Naive thymus-derived CD8-positive, alpha-beta T cell (primary cell): ENCODE measurements around the gene CRB1. TPM values are rescaled to one million over a fixed set of nuclear protein-coding genes. Genes with fewer than 3 reads are reported as not detected.

Source experiments
- ATAC-seq, 2 donors: fragments of 150-1000 bp; cut with Tn5 transposase in 1 of 2; sonication (Bioruptor Pico), chemical (Tn5 transposase) in 1 of 2; 1 replicate in 1 of 2; 2 replicates in 1 of 2; pipeline ENCODE4 v1.10.0; 2021; ENCODE audit warnings: mild to moderate bottlenecking in 2 of 2, moderate library complexity in 2 of 2
- POLR2A ChIA-PET: fragments of 350-600 bp; sonication (Branson Sonifier 250); formaldehyde crosslinking; loops from one replicate; lab custom pipeline; 2021; ENCODE audit warnings: antibody characterized with exemption; lab: Charles Lee
- DNase-seq, 10 donors: peaks; one replicate each; pipeline versions ENCODE4 v3.0.0 to v3.0.0-alpha.2; 2020 to 2022
- H3K27ac Mint-ChIP-seq, 10 donors: one replicate each; pipeline ENCODE4 v1.8.0; 2020 to 2022; ENCODE audit warnings: mild to moderate bottlenecking in 10 of 10, mixed read lengths in 10 of 10, moderate library complexity in 4 of 10, inconsistent platforms in 1 of 10
- H3K27me3 Mint-ChIP-seq, 5 donors: one replicate each; pipeline ENCODE4 v1.8.0; 2021 to 2022; ENCODE audit warnings: mixed read lengths in 5 of 5
- H3K36me3 Mint-ChIP-seq, 3 donors: one replicate each; pipeline ENCODE4 v1.8.0; 2020 to 2022; ENCODE audit warnings: mixed read lengths in 3 of 3, mild to moderate bottlenecking in 2 of 3, inconsistent platforms in 1 of 3
- H3K4me1 Mint-ChIP-seq, 4 donors: one replicate each; pipeline ENCODE4 v1.8.0; 2021 to 2022; ENCODE audit warnings: mixed read lengths in 4 of 4
- H3K4me3 Mint-ChIP-seq, 10 donors: one replicate each; pipeline ENCODE4 v1.8.0; 2020 to 2022; ENCODE audit warnings: mild to moderate bottlenecking in 10 of 10, mixed read lengths in 10 of 10, moderate library complexity in 6 of 10, inconsistent platforms in 1 of 10
- H3K9me3 Mint-ChIP-seq, 9 donors: one replicate each; pipeline ENCODE4 v1.8.0; 2020 to 2022; ENCODE audit warnings: mixed read lengths in 9 of 9, mild to moderate bottlenecking in 3 of 9, inconsistent platforms in 1 of 9, moderate library complexity in 1 of 9
- polyA plus RNA-seq, 3 donors: library from polyadenylated mRNA; unstranded; fragments of 300-500 nt; fragmentation: Illumina TruSeq; gene quantifications; one replicate each; pipeline ENCODE4 v1.2.3, GENCODE V29; 2021
- total RNA-seq, 8 experiments: library from RNA in 2 of 8; stranded (reverse) in 2 of 8; gene quantifications; one replicate each; pipeline ENCODE4 v1.2.3 and lab custom pipeline; 2021 to 2026

CRB1 gene
- total and polyA plus RNA-seq, 5 experiments from 2014 or later = 0.20 to 0.69 (median 0.48) TPM; not detected in 1

DNA sequence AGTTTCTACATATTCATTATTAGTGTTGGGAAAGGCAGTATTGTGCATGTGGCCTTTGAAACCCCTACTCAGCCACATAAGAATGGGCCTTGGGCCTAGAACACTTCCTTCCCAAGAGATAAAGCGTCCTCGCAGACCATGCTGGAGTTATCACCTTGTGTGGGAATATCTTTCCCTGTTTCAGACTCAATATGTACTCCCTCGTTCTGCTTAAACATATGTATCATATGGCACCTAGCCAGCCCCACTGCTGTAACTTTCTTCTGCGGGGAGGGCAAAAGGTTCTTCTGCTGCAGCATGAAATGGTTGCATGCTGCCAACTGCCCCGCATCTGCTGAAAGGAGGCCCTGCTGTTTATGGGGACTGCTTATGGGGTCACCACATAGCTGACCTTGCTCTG is 92.0 kb downstream of the CRB1 start:
- no peak overlapping the region for H3K27ac Mint-ChIP-seq
- peaks cover 0 to 4% (median 0%) of the 10 kb centered on the region in 5 donors for H3K27me3 Mint-ChIP-seq
- DNase-seq = no peak
- H3K36me3 Mint-ChIP-seq = no peaks in the 10 kb centered on the region
- POLR2A ChIA-PET = no interaction called here
- no peaks in the 10 kb centered on the region for H3K4me1 Mint-ChIP-seq
- no peak for ATAC-seq
- no peak overlapping the region for H3K4me3 Mint-ChIP-seq
- no peaks in the 10 kb centered on the region for H3K9me3 Mint-ChIP-seq

DNA sequence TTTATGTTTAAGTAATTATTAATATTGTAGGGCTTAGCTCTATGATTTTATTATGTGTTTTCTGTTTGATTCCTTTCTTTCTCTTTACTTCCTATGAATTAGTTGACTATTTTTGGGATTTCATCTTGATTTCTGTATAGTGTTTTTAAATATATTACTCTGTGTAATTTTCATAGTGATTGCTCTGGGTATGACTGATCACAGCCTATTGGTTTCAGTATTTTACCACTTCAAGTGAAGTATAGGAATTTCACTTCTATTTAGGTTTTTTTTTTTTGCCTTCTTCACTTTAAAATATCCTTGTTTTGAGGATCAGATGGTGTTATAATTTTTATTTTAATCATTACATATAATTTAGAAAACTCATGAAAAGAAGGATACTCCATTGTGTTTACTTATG is 94.8 kb downstream of the CRB1 start:
- no peak overlapping the region for H3K4me3 Mint-ChIP-seq
- no peak for DNase-seq
- no peak overlapping the region for H3K27ac Mint-ChIP-seq
- no peaks in the 10 kb centered on the region for H3K9me3 Mint-ChIP-seq
- ATAC-seq = no peak
- H3K4me1 Mint-ChIP-seq = no peaks in the 10 kb centered on the region
- POLR2A ChIA-PET = no interaction called here
- no peaks in the 10 kb centered on the region for H3K36me3 Mint-ChIP-seq
- peaks cover 0 to 4% (median 0%) of the 10 kb centered on the region in 5 donors for H3K27me3 Mint-ChIP-seq

DNA sequence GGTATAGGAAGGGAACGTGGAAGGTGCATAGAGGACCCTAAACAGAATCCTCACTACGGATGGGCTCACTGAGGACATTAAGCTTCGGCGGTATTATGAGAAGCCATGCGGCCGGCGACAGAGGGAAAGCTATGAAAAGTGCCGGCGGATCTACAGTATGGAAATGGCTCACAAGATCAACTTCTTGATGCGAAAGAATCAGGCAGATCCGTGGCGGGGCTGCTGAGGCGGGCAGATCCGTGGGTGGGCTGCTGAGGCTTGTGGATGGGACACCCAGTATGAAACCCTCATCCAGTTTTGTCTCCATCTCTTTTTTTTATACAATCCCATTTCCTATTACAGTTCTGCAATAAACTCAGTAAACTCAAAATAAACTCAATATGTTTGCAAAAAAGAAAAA is 95.8 kb downstream of the CRB1 start:
- ATAC-seq (no peak), DNase-seq (no peak)
- H3K4me3 Mint-ChIP-seq = no peak overlapping the region

DNA sequence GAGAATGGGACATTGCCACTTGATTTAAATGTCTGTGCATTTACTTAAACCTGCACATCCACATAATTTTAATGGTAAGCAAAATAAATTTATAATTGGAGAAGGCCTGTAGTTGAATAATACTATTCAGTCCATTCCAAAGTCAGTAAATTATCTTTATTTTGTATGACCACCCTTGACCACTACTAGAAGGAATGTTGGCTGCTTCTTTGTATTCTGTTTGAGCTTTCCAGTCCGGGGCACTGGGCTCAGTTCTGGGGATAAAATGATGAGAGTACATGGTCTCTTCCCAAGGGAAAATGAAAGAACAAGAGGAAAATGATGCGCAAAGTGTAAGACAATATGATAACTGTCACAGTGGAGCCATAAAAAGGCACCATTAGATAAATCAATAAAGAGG is 98.9 kb downstream of the CRB1 start:
- no peak overlapping the region for H3K4me3 Mint-ChIP-seq

More for the DNA sequence above, 95.8 kb downstream of the CRB1 start:
- no peaks in the 10 kb centered on the region for H3K9me3 Mint-ChIP-seq
- no peak overlapping the region for H3K27ac Mint-ChIP-seq
- peaks cover 0 to 4% (median 0%) of the 10 kb centered on the region in 5 donors for H3K27me3 Mint-ChIP-seq
- no peaks in the 10 kb centered on the region for H3K4me1 Mint-ChIP-seq
- POLR2A ChIA-PET = no interaction called here
- H3K36me3 Mint-ChIP-seq = no peaks in the 10 kb centered on the region

DNA sequence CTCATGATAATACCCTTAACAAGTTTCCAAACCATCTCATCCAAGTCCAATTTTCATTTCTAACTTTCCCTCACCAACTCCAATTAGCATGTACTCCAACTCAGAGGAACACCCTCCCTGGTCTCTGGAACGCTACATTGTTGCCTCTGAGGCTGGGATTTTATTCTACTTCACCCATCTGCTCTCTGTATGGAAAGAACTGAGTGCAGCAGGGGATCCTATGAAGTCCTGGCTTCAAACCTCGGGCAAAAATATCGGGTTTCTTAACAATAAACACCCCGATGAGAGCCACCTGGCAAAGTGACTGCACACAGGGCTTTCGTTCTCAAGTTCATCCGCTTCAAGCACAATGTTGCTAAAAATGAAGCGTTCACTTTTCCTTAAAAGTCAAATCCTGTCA is 99.6 kb downstream of the CRB1 start:
- H3K27ac Mint-ChIP-seq = no peak overlapping the region
- POLR2A ChIA-PET = no interaction called here
- H3K27me3 Mint-ChIP-seq = peaks cover 0 to 17% (median 1%) of the 10 kb centered on the region in 5 donors
- ATAC-seq = no peak
- no peaks in the 10 kb centered on the region for H3K36me3 Mint-ChIP-seq
- no peak for DNase-seq
- no peaks in the 10 kb centered on the region for H3K9me3 Mint-ChIP-seq
- H3K4me3 Mint-ChIP-seq = no peak overlapping the region
- peaks cover 0 to 1% (median 0%) of the 10 kb centered on the region in 4 donors for H3K4me1 Mint-ChIP-seq

More for the DNA sequence above, 98.9 kb downstream of the CRB1 start:
- ATAC-seq (no peak), DNase-seq (no peak)
- Mint-ChIP-seq H3K4me1 (peaks cover 0 to 1% (median 0%) of the 10 kb centered on the region in 4 donors), H3K36me3 (no peaks in the 10 kb centered on the region), H3K27ac (no peak overlapping the region), H3K27me3 (peaks cover 0 to 17% (median 1%) of the 10 kb centered on the region in 5 donors), H3K9me3 (no peaks in the 10 kb centered on the region)
- POLR2A ChIA-PET = no interaction called here

DNA sequence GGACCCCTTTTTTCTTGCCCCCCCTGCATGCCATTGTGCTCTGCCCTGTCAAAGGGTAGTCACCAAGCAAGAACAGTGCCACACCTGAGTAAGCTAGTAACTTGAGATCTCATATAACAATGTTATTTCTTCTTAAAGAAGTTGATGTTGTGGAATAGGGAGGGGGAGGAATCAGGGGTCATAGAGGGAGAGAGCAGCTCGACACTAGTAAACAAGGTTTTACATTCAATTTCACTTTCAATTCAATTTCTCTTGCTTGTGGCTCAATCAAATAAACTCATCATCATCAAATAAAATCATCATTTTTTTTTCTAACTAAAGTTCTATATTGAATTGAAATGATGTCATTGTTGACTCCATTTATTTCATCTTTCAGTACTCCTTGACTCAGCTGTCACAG is 106.4 kb downstream of the CRB1 start:
- no peak overlapping the region for H3K27ac Mint-ChIP-seq
- peaks cover 0 to 13% (median 0%) of the 10 kb centered on the region in 5 donors for H3K27me3 Mint-ChIP-seq
- peaks cover 0 to 2% (median 2%) of the 10 kb centered on the region in 4 donors for H3K4me1 Mint-ChIP-seq
- POLR2A ChIA-PET = no interaction called here
- DNase-seq (peak in 1 of 10 donors; percentile 8), ATAC-seq (no peak)
- no peaks in the 10 kb centered on the region for H3K9me3 Mint-ChIP-seq
- no peaks in the 10 kb centered on the region for H3K36me3 Mint-ChIP-seq
- no peak overlapping the region for H3K4me3 Mint-ChIP-seq

DNA sequence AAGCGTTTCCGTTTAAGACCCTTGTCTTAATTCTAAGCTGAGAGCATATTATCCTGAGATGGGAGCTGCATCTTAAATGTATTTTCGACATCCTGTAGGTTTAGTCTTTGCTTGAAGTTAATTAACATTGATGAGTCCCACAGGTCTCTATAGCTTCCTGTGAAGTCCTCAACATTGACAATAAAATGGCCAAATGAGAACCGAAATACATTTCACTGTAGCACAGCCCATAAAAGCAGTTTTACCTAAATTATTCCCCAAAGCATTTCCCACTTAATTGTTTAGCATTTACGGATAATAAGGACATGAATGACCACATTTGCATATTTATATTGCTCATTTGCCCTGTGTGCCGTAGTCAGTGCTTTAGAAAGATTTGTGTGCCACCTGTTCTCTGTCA is 116.4 kb downstream of the CRB1 start:
- no peak overlapping the region for H3K4me3 Mint-ChIP-seq
- H3K36me3 Mint-ChIP-seq = no peaks in the 10 kb centered on the region
- DNase-seq (no peak), ATAC-seq (no peak)
- H3K27ac Mint-ChIP-seq = no peak overlapping the region
- peaks cover 0 to 3% (median 2%) of the 10 kb centered on the region in 4 donors for H3K4me1 Mint-ChIP-seq
- POLR2A ChIA-PET = no interaction called here
- no peaks in the 10 kb centered on the region for H3K27me3 Mint-ChIP-seq
- H3K9me3 Mint-ChIP-seq = no peaks in the 10 kb centered on the region

DNA sequence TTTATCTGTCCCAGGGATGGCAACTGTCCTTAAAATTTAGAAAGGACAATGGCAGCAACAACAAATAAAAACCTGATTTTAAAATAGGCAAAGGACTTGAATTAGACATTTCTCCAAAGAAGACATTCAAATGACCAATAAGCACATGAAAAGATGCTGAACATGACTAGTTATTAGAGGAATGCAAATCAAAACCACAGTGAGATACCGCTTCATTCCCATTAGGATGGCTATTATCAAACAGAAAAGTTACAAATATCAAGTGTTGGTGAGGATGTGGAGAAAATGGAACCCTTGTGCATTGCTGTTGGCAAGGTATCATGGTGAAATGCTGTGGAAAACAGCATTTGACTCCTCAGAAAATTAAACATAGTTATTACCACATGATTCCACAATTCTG is 120.7 kb downstream of the CRB1 start:
- POLR2A ChIA-PET = no interaction called here
- H3K4me3 Mint-ChIP-seq = no peak overlapping the region
- H3K27me3 Mint-ChIP-seq = no peaks in the 10 kb centered on the region
- peak overlapping the region in 1 of 10 donors; percentile 32 for H3K27ac Mint-ChIP-seq
- no peak for DNase-seq
- H3K4me1 Mint-ChIP-seq = peaks cover 18 to 37% (median 35%) of the 10 kb centered on the region in 4 donors
- H3K9me3 Mint-ChIP-seq = no peaks in the 10 kb centered on the region
- no peaks in the 10 kb centered on the region for H3K36me3 Mint-ChIP-seq
- ATAC-seq = no peak

DNA sequence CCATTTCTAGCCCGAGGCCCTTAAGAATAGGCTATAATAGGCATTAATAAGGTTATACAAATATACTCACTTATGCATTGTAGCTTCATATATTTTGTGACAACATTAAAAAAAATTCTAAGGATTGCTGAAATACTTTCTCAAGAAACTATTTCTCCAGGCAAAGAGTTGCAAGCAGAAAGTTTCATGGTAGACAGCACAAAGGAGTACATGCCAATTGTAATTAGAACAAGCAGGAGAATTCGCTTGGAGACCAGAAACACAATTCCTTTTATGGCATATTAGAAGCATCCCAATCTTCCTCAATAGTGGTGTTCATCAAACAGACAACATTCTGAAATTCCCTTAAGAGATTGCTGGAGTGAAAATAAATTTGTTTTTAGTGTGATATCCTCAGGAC is 122.8 kb downstream of the CRB1 start:
- POLR2A ChIA-PET = no interaction called here
- H3K36me3 Mint-ChIP-seq = no peaks in the 10 kb centered on the region
- peaks cover 18 to 37% (median 35%) of the 10 kb centered on the region in 4 donors for H3K4me1 Mint-ChIP-seq
- H3K4me3 Mint-ChIP-seq = peak overlapping the region; percentile 1 to 72 (median 58)
- H3K27me3 Mint-ChIP-seq = no peaks in the 10 kb centered on the region
- peak overlapping the region; percentile 73 to 94 (median 88) for H3K27ac Mint-ChIP-seq
- ATAC-seq = no peak
- H3K9me3 Mint-ChIP-seq = no peaks in the 10 kb centered on the region
- no peak for DNase-seq

DNA sequence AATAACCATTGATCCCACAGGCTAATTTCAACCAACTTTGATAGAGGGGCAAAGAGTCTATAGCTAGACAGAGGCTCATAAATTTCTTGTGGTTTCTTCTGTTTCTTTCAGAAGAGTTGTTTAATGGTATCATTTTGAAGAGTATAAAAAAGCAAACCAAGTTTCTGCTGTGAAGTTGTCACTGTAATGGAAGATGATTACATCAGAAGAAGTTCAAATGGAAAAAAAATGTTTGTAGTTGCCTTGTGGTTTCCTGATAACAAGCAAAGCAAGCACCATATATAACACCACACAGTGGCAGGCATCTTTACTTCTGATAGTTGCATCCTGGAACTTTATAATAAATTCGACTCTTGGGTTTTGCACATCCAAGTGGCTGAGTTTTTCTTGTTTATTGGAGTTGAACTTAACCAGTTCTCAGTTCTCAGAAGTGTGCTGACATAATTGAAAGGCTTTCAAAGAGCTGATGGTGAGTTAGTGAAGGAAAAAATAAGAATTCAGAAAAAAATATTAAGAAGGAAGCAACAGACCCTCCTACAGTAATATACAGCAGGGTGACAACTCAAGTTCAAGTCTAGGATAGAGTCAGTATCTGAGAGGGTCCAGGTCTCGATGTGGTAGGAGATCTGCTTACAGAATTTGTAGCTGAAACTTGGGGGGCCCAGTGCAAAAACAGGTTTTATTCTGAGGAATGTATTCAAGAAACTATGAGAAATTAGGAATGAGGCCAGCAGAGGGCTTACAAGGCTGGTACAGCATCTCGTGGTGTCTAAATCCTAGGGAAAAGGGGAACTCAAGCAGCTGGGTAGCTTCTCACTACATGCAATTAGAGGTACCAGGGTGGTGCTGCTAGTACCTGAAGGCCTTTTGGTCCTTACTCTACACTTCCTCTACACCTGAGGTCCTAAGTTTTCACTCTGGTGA is 123.5 kb downstream of the CRB1 start:
- H3K4me3 Mint-ChIP-seq = peak overlapping the region; percentile 1 to 72 (median 58)
- POLR2A ChIA-PET = no interaction called here
- no peaks in the 10 kb centered on the region for H3K36me3 Mint-ChIP-seq
- H3K9me3 Mint-ChIP-seq = no peaks in the 10 kb centered on the region
- peak in 6 of 10 donors; percentile 6 to 86 (median 53) for DNase-seq
- ATAC-seq = peak; percentile 85 to 94
- no peaks in the 10 kb centered on the region for H3K27me3 Mint-ChIP-seq
- peak overlapping the region; percentile 73 to 94 (median 88) for H3K27ac Mint-ChIP-seq
- H3K4me1 Mint-ChIP-seq = peaks cover 18 to 37% (median 35%) of the 10 kb centered on the region in 4 donors

DNA sequence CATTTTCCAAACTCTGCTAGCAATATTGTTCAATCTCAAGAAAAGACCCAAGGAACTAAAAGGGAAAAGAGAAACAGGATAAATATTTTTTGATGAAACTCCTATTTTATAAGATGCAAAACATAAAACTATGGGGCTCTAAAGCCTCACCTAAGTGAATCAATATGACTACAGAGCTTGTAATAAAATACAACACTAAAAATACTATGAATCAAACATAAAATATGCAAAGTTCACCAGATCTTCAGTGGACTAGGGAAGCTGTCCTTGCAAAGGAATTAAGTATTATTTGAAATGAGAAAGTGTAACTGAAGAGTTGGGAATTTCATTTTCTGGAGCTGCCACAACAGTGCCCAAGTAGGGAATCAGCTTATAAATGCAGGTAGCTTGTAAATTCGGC is 124.5 kb downstream of the CRB1 start:
- DNase-seq (no peak), ATAC-seq (no peak)
- no peaks in the 10 kb centered on the region for H3K9me3 Mint-ChIP-seq
- H3K27me3 Mint-ChIP-seq = no peaks in the 10 kb centered on the region
- peak overlapping the region in 5 of 10 donors; percentile 17 to 94 (median 85) for H3K27ac Mint-ChIP-seq
- H3K36me3 Mint-ChIP-seq = no peaks in the 10 kb centered on the region
- POLR2A ChIA-PET = no interaction called here
- H3K4me1 Mint-ChIP-seq = peaks cover 18 to 37% (median 35%) of the 10 kb centered on the region in 4 donors
- H3K4me3 Mint-ChIP-seq = no peak overlapping the region

DNA sequence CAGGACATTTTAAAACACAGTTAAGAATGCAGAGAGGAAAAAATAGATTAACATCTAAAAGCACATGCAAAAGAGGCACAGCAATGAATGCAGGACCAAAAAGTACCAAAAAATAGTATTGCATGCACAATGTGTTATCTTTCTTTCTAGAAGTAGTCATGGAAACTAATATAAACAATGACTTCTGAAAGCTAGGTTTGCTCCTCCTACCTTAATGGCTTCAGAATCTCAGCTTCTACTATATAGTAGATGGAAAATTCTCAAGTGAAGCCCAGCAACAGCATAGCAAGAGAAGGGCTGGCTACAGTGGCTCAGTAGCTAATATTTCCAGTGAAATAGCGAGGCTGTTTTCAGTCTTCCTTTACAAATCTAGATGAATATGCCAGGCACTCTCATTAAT is 125.1 kb downstream of the CRB1 start:
- Mint-ChIP-seq H3K27me3 (no peaks in the 10 kb centered on the region), H3K4me1 (peaks cover 18 to 37% (median 35%) of the 10 kb centered on the region in 4 donors), H3K4me3 (no peak overlapping the region), H3K36me3 (no peaks in the 10 kb centered on the region), H3K27ac (peak overlapping the region in 4 of 10 donors; percentile 22 to 92 (median 38)), H3K9me3 (no peaks in the 10 kb centered on the region)
- POLR2A ChIA-PET = no interaction called here
- peak; percentile 13 to 26 for ATAC-seq
- DNase-seq = peak in 2 of 10 donors; percentile 32 to 37

DNA sequence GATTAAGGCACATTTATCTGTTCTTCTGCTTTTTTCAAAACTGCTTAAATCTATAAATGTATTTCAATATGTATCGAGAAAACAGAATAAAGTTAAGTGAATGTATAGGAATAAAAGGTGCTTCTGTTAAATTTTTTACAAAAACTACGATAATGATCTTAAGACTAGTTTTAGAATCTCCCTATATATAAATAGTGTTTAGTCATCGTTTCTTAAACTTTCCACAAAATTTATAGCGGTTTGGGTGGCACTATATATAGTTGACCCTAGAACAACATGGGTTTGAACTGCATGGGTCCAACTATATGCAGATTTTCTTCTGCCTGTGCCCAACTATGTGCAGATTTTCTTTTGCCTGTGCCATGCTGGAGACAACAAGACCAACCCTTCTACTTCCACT is 125.7 kb downstream of the CRB1 start:
- peaks cover 18 to 37% (median 35%) of the 10 kb centered on the region in 4 donors for H3K4me1 Mint-ChIP-seq
- H3K9me3 Mint-ChIP-seq = no peaks in the 10 kb centered on the region
- H3K27me3 Mint-ChIP-seq = no peaks in the 10 kb centered on the region
- no peak for ATAC-seq
- DNase-seq = no peak
- no peak overlapping the region for H3K4me3 Mint-ChIP-seq
- H3K27ac Mint-ChIP-seq = peak overlapping the region in 2 of 10 donors; percentile 4 to 18
- POLR2A ChIA-PET = no interaction called here
- no peaks in the 10 kb centered on the region for H3K36me3 Mint-ChIP-seq
